ENCODE data around the gene FSTL4. TPM values are rescaled to one million over a fixed set of nuclear protein-coding genes. Genes with fewer than 3 reads are reported as not detected.

Gene FSTL4
- total RNA-seq, 4 donors from 2014 or later, result 0.18 to 0.27 (median 0.20) TPM; not detected in 1

DNA sequence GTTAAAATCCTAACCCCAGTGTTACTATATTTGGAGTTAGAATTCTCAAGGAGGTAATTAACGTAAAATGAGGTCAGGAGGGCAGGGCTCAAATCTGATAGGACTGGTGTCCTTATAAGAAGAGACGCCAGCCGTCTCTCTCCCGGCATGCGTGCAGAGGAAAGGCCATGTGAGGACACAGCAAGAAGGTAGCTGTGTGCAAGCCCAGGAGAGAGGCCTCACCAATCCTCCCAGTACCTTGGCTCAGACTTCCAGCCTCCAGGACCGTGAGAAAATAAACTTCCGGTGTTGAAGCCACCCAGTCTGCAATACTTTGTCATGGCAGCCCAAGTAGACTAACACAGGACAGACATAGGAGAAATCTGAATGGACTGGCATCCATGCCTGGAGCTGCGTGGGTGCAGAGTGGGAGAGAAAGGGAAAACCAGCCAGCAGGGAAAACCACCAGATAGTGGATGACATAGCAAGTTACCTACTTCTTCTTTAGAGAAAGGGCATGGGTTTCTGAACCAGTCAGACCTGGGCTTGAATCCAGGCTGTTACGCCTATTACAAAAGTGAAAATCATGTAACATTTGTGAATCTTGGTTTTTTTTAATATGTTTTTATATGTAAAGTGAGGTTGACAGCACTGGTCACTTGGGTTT, 89.2 kb downstream of the FSTL4 start:
- Histone ChIP-seq H3K27me3 (peaks cover 0 to 3% (median 0%) of the 10 kb centered on the region in 3 donors), H3K4me3 (no peak overlapping the region), H3K9me3 (no peaks in the 10 kb centered on the region), H3K4me1 (no peaks in the 10 kb centered on the region), H3K27ac (no peak overlapping the region), H3K36me3 (no peaks in the 10 kb centered on the region)
- intact Hi-C loops (cut with DNase I; ENCODE audit: low total_unique reads) (no loop called here), in situ Hi-C loops (cut with MboI; ENCODE audit: low sequenced_read_pairs in 4 of 4) (no loop called here)
- DNase-seq (no peak), ATAC-seq (no peak)
- TF ChIP-seq POLR2A (IDR thresholded peaks at IDR 0.05), result no peak
- TF ChIP-seq, protein P1, sequence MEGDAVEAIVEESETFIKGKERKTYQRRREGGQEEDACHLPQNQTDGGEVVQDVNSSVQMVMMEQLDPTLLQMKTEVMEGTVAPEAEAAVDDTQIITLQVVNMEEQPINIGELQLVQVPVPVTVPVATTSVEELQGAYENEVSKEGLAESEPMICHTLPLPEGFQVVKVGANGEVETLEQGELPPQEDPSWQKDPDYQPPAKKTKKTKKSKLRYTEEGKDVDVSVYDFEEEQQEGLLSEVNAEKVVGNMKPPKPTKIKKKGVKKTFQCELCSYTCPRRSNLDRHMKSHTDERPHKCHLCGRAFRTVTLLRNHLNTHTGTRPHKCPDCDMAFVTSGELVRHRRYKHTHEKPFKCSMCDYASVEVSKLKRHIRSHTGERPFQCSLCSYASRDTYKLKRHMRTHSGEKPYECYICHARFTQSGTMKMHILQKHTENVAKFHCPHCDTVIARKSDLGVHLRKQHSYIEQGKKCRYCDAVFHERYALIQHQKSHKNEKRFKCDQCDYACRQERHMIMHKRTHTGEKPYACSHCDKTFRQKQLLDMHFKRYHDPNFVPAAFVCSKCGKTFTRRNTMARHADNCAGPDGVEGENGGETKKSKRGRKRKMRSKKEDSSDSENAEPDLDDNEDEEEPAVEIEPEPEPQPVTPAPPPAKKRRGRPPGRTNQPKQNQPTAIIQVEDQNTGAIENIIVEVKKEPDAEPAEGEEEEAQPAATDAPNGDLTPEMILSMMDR (IDR thresholded peaks at IDR 0.05 in 4 of 5, conservative IDR thresholded peaks at IDR 0.05 in 1 of 5), result no peak

GRCh38 chr5:133521801-133522200, 90.5 kb downstream of the FSTL4 start:
- in situ Hi-C loops (cut with MboI; ENCODE audit: low sequenced_read_pairs in 4 of 4), result no loop called here
- intact Hi-C loops (cut with DNase I; ENCODE audit: low total_unique reads), result no loop called here
- TF ChIP-seq, protein P1 (IDR thresholded peaks at IDR 0.05 in 4 of 5, conservative IDR thresholded peaks at IDR 0.05 in 1 of 5), result no peak
- no peak for TF ChIP-seq POLR2A (IDR thresholded peaks at IDR 0.05)

GRCh38 chr5:133520991-133521706, 91.2 kb downstream of the FSTL4 start:
- Histone ChIP-seq H3K9me3 (no peaks in the 10 kb centered on the region), H3K4me1 (no peaks in the 10 kb centered on the region), H3K36me3 (no peaks in the 10 kb centered on the region), H3K27ac (no peak overlapping the region), H3K27me3 (peaks cover 0 to 3% (median 0%) of the 10 kb centered on the region in 3 donors), H3K4me3 (no peak overlapping the region)
- intact Hi-C loops (cut with DNase I; ENCODE audit: low total_unique reads) (no loop called here), in situ Hi-C loops (cut with MboI; ENCODE audit: low sequenced_read_pairs in 4 of 4) (no loop called here)
- ATAC-seq (no peak), DNase-seq (no peak)
- TF ChIP-seq POLR2A (IDR thresholded peaks at IDR 0.05), result no peak
- TF ChIP-seq, protein P1 (IDR thresholded peaks at IDR 0.05 in 4 of 5, conservative IDR thresholded peaks at IDR 0.05 in 1 of 5), result no peak

More at GRCh38 chr5:133521801-133522200, 90.5 kb downstream of the FSTL4 start:
- Histone ChIP-seq H3K36me3 (no peaks in the 10 kb centered on the region), H3K4me1 (no peaks in the 10 kb centered on the region), H3K9me3 (no peaks in the 10 kb centered on the region), H3K27ac (no peak overlapping the region), H3K4me3 (no peak overlapping the region), H3K27me3 (peaks cover 0 to 3% (median 0%) of the 10 kb centered on the region in 3 donors)
- DNase-seq, result no peak
- no peak for ATAC-seq

DNA sequence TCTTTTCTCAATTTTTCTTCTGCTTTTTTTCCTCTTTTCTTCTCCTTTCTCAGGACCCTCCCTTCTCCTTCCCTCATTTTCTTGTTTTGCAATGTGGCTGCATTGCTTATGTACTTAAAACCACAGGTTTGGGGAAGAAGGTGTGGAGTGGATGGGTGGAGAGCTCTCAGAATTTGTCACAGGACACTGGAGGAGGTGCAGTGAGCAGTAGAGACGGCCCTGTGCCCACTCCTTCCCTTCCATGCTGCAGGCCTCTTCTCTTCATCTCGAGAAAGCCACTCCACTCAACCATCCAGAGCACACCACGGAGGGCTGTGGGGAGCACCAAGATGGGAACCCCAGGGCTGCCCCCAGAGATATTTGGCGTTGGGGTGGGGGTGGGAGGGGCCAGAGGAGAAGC, 92.3 kb downstream of the FSTL4 start:
- TF ChIP-seq, protein P1 (IDR thresholded peaks at IDR 0.05 in 4 of 5, conservative IDR thresholded peaks at IDR 0.05 in 1 of 5), result no peak
- TF ChIP-seq POLR2A (IDR thresholded peaks at IDR 0.05), result no peak

More for the DNA sequence above, 92.3 kb downstream of the FSTL4 start:
- ATAC-seq, result no peak
- Histone ChIP-seq H3K36me3 (no peaks in the 10 kb centered on the region), H3K9me3 (no peaks in the 10 kb centered on the region), H3K27me3 (peaks cover 0 to 3% (median 0%) of the 10 kb centered on the region in 3 donors), H3K27ac (no peak overlapping the region), H3K4me3 (no peak overlapping the region), H3K4me1 (no peaks in the 10 kb centered on the region)
- in situ Hi-C loops (cut with MboI; ENCODE audit: low sequenced_read_pairs in 4 of 4) (no loop called here), intact Hi-C loops (cut with DNase I; ENCODE audit: low total_unique reads) (no loop called here)
- DNase-seq, result no peak

Measured in gastrocnemius medialis (tissue), 4 donors.